ENCODE data around the gene LRP10. TPM values are rescaled to one million over a fixed set of nuclear protein-coding genes. Genes with fewer than 3 reads are reported as not detected.

The LRP10 gene
- total and polyA plus RNA-seq, 2 donors (not counting 1 experiment from before 2014, with no cell fraction given) = 99.7 to 120 TPM

DNA sequence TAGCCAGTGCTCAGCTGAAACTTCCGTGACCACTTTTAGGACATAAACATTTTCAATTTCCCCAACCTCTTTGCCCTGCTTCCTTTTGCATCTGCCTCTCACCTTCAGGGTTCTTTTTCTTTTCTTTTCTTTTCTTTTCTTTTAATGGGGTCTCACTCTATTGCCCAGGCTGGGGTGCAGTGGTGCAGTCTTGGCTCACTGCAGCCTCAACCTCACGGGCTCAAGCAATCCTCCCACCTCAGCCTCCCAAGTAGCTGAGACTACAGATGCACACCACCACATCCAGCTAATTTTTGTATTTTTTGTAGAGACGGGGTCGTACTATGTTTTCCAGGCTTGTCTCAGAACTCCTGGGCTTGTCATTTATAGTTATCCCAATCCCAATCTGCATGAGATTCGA, 4.7 kb upstream of the LRP10 start:
- Histone ChIP-seq H3K4me1 (ENCODE audit: control insufficient read depth in 2 of 2, insufficient read depth in 2 of 2, low read length in 2 of 2) (peaks cover 11 to 19% of the 10 kb centered on the region in 2 donors), H2AFZ (ENCODE audit: insufficient read depth, low read depth, low read length, poor library complexity, severe bottlenecking) (no peak overlapping the region), H3K4me3 (ENCODE audit: control extremely low read depth in 1 of 5, extremely low read depth in 1 of 5, insufficient read depth in 1 of 5, low read depth in 2 of 5, low read length in 4 of 5) (no peak overlapping the region), H3K36me3 (replicated peaks in 1 of 2; ENCODE audit: control extremely low read depth in 1 of 2, control insufficient read depth in 1 of 2, extremely low read depth in 1 of 2, insufficient read depth in 2 of 2, low read length in 1 of 2) (no peaks in the 10 kb centered on the region), H3K9me3 (ENCODE audit: control extremely low read depth in 1 of 3, control insufficient read depth in 2 of 3, insufficient read depth in 1 of 3, low read length in 2 of 3) (no peaks in the 10 kb centered on the region), H3K79me2 (ENCODE audit: control insufficient read depth, insufficient read depth, low read length) (peaks cover 7% of the 10 kb centered on the region), H3K9ac (ENCODE audit: low read length) (no peak overlapping the region), H4K20me1 (ENCODE audit: control insufficient read depth, insufficient read depth, low read length, poor library complexity, severe bottlenecking) (no peaks in the 10 kb centered on the region), H3K27me3 (replicated peaks in 1 of 4; ENCODE audit: control extremely low read depth in 1 of 4, control insufficient read depth in 3 of 4, insufficient read depth in 4 of 4, low read length in 3 of 4) (no peaks in the 10 kb centered on the region), H3K4me2 (replicated peaks; ENCODE audit: low read depth, low read length, poor library complexity, severe bottlenecking) (no peak overlapping the region), H3K27ac (ENCODE audit: low read length in 2 of 2) (no peak overlapping the region)
- peaks cover 10% of the 10 kb centered on the region for H3K4me1 Mint-ChIP-seq
- DNase-seq (no peak), ATAC-seq (ENCODE audit: low read depth) (no peak)
- no peak overlapping the region for H3K27ac Mint-ChIP-seq
- WGBS (ENCODE audit: insufficient coverage) = 100% methylated on average over 2 of the region's 5 CpGs
- no peaks in the 10 kb centered on the region for H3K27me3 Mint-ChIP-seq
- ChIA-PET POLR2A (interaction anchor here (0.9 kb wide), 1 partner anchor 63 kb away, joined by 3 read pairs; the partner anchor contains the start of gene PRMT5), CTCF (interaction anchor here (0.7 to 2.0 kb wide), 4 partner anchors 10 to 33 kb away, joined by 3 to 7 read pairs (median 6); no protein-coding TSS in a partner anchor)
- intact Hi-C loops (cut with micrococcal nuclease) = no loop called here
- H3K9me3 Mint-ChIP-seq (ENCODE audit: insufficient read depth) = no peaks in the 10 kb centered on the region
- TF ChIP-seq EZH2 (IDR thresholded peaks at IDR 0.05; ENCODE audit: borderline replicate concordance, insufficient read depth, low read depth, low read length, poor library complexity, severe bottlenecking) = no peak
- TF ChIP-seq, protein P1, sequence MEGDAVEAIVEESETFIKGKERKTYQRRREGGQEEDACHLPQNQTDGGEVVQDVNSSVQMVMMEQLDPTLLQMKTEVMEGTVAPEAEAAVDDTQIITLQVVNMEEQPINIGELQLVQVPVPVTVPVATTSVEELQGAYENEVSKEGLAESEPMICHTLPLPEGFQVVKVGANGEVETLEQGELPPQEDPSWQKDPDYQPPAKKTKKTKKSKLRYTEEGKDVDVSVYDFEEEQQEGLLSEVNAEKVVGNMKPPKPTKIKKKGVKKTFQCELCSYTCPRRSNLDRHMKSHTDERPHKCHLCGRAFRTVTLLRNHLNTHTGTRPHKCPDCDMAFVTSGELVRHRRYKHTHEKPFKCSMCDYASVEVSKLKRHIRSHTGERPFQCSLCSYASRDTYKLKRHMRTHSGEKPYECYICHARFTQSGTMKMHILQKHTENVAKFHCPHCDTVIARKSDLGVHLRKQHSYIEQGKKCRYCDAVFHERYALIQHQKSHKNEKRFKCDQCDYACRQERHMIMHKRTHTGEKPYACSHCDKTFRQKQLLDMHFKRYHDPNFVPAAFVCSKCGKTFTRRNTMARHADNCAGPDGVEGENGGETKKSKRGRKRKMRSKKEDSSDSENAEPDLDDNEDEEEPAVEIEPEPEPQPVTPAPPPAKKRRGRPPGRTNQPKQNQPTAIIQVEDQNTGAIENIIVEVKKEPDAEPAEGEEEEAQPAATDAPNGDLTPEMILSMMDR (IDR thresholded peaks at IDR 0.05) = no peak
- H3K4me3 Mint-ChIP-seq = no peak overlapping the region

DNA sequence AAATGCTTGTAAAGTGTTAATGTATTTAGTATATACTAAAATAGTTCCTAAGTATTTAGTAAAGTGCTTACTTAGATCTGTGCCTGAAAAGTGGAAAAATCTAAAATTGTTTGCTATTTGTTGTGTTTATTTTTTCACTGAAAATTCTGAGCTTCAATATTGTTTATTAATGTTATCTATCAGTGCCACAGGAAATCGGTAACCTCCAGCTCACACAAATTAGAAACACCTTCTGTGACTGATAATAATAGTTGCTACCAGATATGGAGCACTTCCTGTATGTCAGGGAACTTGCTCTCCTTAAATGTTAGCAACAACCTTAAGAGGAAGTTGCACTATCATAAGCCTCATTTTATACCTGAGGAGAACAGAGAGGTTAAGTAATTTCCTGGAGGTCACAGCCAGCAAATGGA, 723 bp upstream of the LRP10 start:
- H3K9me3 Mint-ChIP-seq (ENCODE audit: insufficient read depth) = no peaks in the 10 kb centered on the region
- intact Hi-C loops (cut with micrococcal nuclease) = loop anchor here (1.0 to 5.0 kb wide), 7 partner anchors 17 to 315 kb away; partner anchors contain the start of genes AJUBA, DAD1 and RBM23
- Histone ChIP-seq H3K4me1 (ENCODE audit: control insufficient read depth in 2 of 2, insufficient read depth in 2 of 2, low read length in 2 of 2) (peaks cover 19 to 35% of the 10 kb centered on the region in 2 donors), H2AFZ (ENCODE audit: insufficient read depth, low read depth, low read length, poor library complexity, severe bottlenecking) (peak overlapping the region; percentile 76), H4K20me1 (ENCODE audit: control insufficient read depth, insufficient read depth, low read length, poor library complexity, severe bottlenecking) (peaks cover 25% of the 10 kb centered on the region), H3K9me3 (ENCODE audit: control extremely low read depth in 1 of 3, control insufficient read depth in 2 of 3, insufficient read depth in 1 of 3, low read length in 2 of 3) (no peaks in the 10 kb centered on the region), H3K27me3 (replicated peaks in 1 of 4; ENCODE audit: control extremely low read depth in 1 of 4, control insufficient read depth in 3 of 4, insufficient read depth in 4 of 4, low read length in 3 of 4) (no peaks in the 10 kb centered on the region), H3K27ac (ENCODE audit: low read length in 2 of 2) (peak overlapping the region; percentile 84 to 88), H3K36me3 (replicated peaks in 1 of 2; ENCODE audit: control extremely low read depth in 1 of 2, control insufficient read depth in 1 of 2, extremely low read depth in 1 of 2, insufficient read depth in 2 of 2, low read length in 1 of 2) (peaks cover 2 to 29% of the 10 kb centered on the region in 2 experiments), H3K79me2 (ENCODE audit: control insufficient read depth, insufficient read depth, low read length) (peaks cover 39% of the 10 kb centered on the region), H3K9ac (ENCODE audit: low read length) (peak overlapping the region; percentile 96), H3K4me2 (replicated peaks; ENCODE audit: low read depth, low read length, poor library complexity, severe bottlenecking) (peak overlapping the region; percentile 85), H3K4me3 (ENCODE audit: control extremely low read depth in 1 of 5, extremely low read depth in 1 of 5, insufficient read depth in 1 of 5, low read depth in 2 of 5, low read length in 4 of 5) (peak overlapping the region; percentile 83 to 97 (median 92))
- H3K27ac Mint-ChIP-seq = peak overlapping the region; percentile 98
- ChIA-PET CTCF (interaction anchor here (0.8 to 7.9 kb wide), 17 partner anchors 9 to 301 kb away, joined by 3 to 111 read pairs (median 5); partner anchors contain the start of genes PRMT5, RBM23 and REM2), POLR2A (interaction anchor here (0.6 to 4.6 kb wide), 8 partner anchors 12 to 117 kb away, joined by 3 to 61 read pairs (median 4); partner anchors contain the start of genes OXA1L and REM2)
- WGBS (ENCODE audit: insufficient coverage) = no CpG with 5 or more reads among the region's 1 CpG
- H3K27me3 Mint-ChIP-seq = no peaks in the 10 kb centered on the region
- TF ChIP-seq EZH2 (IDR thresholded peaks at IDR 0.05; ENCODE audit: borderline replicate concordance, insufficient read depth, low read depth, low read length, poor library complexity, severe bottlenecking) = no peak
- TF ChIP-seq, protein P1 (IDR thresholded peaks at IDR 0.05) = no peak
- peak overlapping the region; percentile 96 for H3K4me3 Mint-ChIP-seq
- peaks cover 29% of the 10 kb centered on the region for H3K4me1 Mint-ChIP-seq
- no peak for DNase-seq
- peak; percentile 26 for ATAC-seq (ENCODE audit: low read depth)
